ENCODE data around the gene NTM.
"Not testable (repeated sequence)": the region's sequence is repeated elsewhere in the genome, so short reads cannot be mapped to it uniquely, and the experiment has no call there.

Gene NTM

GRCh38 chr11:131678658-131679340 is 308.4 kb downstream of the NTM start:
- TF ChIP-seq POLR2A (IDR thresholded peaks at IDR 0.05; ENCODE audit: low read depth, low read length) (no peak), TAF1 (IDR thresholded peaks at IDR 0.05; ENCODE audit: borderline replicate concordance, low read depth, low read length) (no peak), POLR2AphosphoS5 (IDR thresholded peaks at IDR 0.05; ENCODE audit: low read depth, low read length) (no peak)
- no peak for DNase-seq (ENCODE audit: insufficient read length)
- FAIRE-seq, result no peak

GRCh38 chr11:131680448-131680847 is 310.0 kb downstream of the NTM start:
- FAIRE-seq, result peak; percentile 100
- DNase-seq (ENCODE audit: insufficient read length), result not testable (repeated sequence)

GRCh38 chr11:131681920-131682319 is 311.5 kb downstream of the NTM start:
- DNase-seq (ENCODE audit: insufficient read length) (no peak), FAIRE-seq (no peak)
- TF ChIP-seq POLR2AphosphoS5 (IDR thresholded peaks at IDR 0.05; ENCODE audit: low read depth, low read length), result no peak
- no peak for TF ChIP-seq TAF1 (IDR thresholded peaks at IDR 0.05; ENCODE audit: borderline replicate concordance, low read depth, low read length)
- no peak for TF ChIP-seq POLR2A (IDR thresholded peaks at IDR 0.05; ENCODE audit: low read depth, low read length)

GRCh38 chr11:131682373-131683015 is 312.1 kb downstream of the NTM start:
- TF ChIP-seq POLR2AphosphoS5 (IDR thresholded peaks at IDR 0.05; ENCODE audit: low read depth, low read length) (no peak), TAF1 (IDR thresholded peaks at IDR 0.05; ENCODE audit: borderline replicate concordance, low read depth, low read length) (no peak), POLR2A (IDR thresholded peaks at IDR 0.05; ENCODE audit: low read depth, low read length) (no peak)
- FAIRE-seq (no peak), DNase-seq (ENCODE audit: insufficient read length) (no peak)

GRCh38 chr11:131683131-131683530 is 312.7 kb downstream of the NTM start:
- no peak for TF ChIP-seq POLR2AphosphoS5 (IDR thresholded peaks at IDR 0.05; ENCODE audit: low read depth, low read length)
- no peak for TF ChIP-seq POLR2A (IDR thresholded peaks at IDR 0.05; ENCODE audit: low read depth, low read length)
- no peak for TF ChIP-seq TAF1 (IDR thresholded peaks at IDR 0.05; ENCODE audit: borderline replicate concordance, low read depth, low read length)
- FAIRE-seq (no peak), DNase-seq (ENCODE audit: insufficient read length) (no peak)

GRCh38 chr11:131683666-131684065 is 313.3 kb downstream of the NTM start:
- FAIRE-seq (no peak), DNase-seq (ENCODE audit: insufficient read length) (no peak)
- TF ChIP-seq TAF1 (IDR thresholded peaks at IDR 0.05; ENCODE audit: borderline replicate concordance, low read depth, low read length), result no peak
- no peak for TF ChIP-seq POLR2A (IDR thresholded peaks at IDR 0.05; ENCODE audit: low read depth, low read length)
- TF ChIP-seq POLR2AphosphoS5 (IDR thresholded peaks at IDR 0.05; ENCODE audit: low read depth, low read length), result no peak

- no peak for DNase-seq (ENCODE audit: insufficient read length)
- TF ChIP-seq POLR2A (IDR thresholded peaks at IDR 0.05; ENCODE audit: low read depth, low read length) (no peak), TAF1 (IDR thresholded peaks at IDR 0.05; ENCODE audit: borderline replicate concordance, low read depth, low read length) (no peak), POLR2AphosphoS5 (IDR thresholded peaks at IDR 0.05; ENCODE audit: low read depth, low read length) (no peak)
- no peak for FAIRE-seq
Measured at GRCh38 chr11:131684111-131685060, 314.0 kb downstream of the NTM start.

GRCh38 chr11:131685206-131685605 is 314.8 kb downstream of the NTM start:
- FAIRE-seq (no peak), DNase-seq (ENCODE audit: insufficient read length) (no peak)
- no peak for TF ChIP-seq POLR2A (IDR thresholded peaks at IDR 0.05; ENCODE audit: low read depth, low read length)
- no peak for TF ChIP-seq POLR2AphosphoS5 (IDR thresholded peaks at IDR 0.05; ENCODE audit: low read depth, low read length)
- TF ChIP-seq TAF1 (IDR thresholded peaks at IDR 0.05; ENCODE audit: borderline replicate concordance, low read depth, low read length), result no peak

- DNase-seq (ENCODE audit: insufficient read length), result no peak
- TF ChIP-seq TAF1 (IDR thresholded peaks at IDR 0.05; ENCODE audit: borderline replicate concordance, low read depth, low read length) (no peak), POLR2AphosphoS5 (IDR thresholded peaks at IDR 0.05; ENCODE audit: low read depth, low read length) (no peak), POLR2A (IDR thresholded peaks at IDR 0.05; ENCODE audit: low read depth, low read length) (no peak)
- FAIRE-seq, result no peak
Measured at GRCh38 chr11:131685906-131686305, 315.5 kb downstream of the NTM start.

- TF ChIP-seq POLR2AphosphoS5 (IDR thresholded peaks at IDR 0.05; ENCODE audit: low read depth, low read length), result no peak
- TF ChIP-seq TAF1 (IDR thresholded peaks at IDR 0.05; ENCODE audit: borderline replicate concordance, low read depth, low read length), result no peak
- no peak for TF ChIP-seq POLR2A (IDR thresholded peaks at IDR 0.05; ENCODE audit: low read depth, low read length)
- FAIRE-seq (no peak), DNase-seq (ENCODE audit: insufficient read length) (no peak)
Measured at GRCh38 chr11:131686836-131687235, 316.4 kb downstream of the NTM start.

GRCh38 chr11:131687291-131688047 is 317.1 kb downstream of the NTM start:
- TF ChIP-seq POLR2A (IDR thresholded peaks at IDR 0.05; ENCODE audit: low read depth, low read length) (no peak), POLR2AphosphoS5 (IDR thresholded peaks at IDR 0.05; ENCODE audit: low read depth, low read length) (no peak), TAF1 (IDR thresholded peaks at IDR 0.05; ENCODE audit: borderline replicate concordance, low read depth, low read length) (no peak)
- DNase-seq (ENCODE audit: insufficient read length) (no peak), FAIRE-seq (no peak)

Data from GM12892 (cell line).